Measurements from ENCODE around the gene NSUN7. TPM values are rescaled to one million over a fixed set of nuclear protein-coding genes. Genes with fewer than 3 reads are reported as not detected.

NSUN7 gene
- total RNA-seq, 6 experiments from 2014 or later = not detected

GRCh38 chr4:40842725-40843423, 93.1 kb downstream of the NSUN7 start:
- Mint-ChIP-seq H3K4me1 (ENCODE audit: low read depth) (peaks cover 30% of the 10 kb centered on the region), H3K9me3 (no peaks in the 10 kb centered on the region), H3K36me3 (ENCODE audit: low read depth) (peaks cover 7% of the 10 kb centered on the region; the same call in 1 of the 2 replicates), H3K4me3 (peak overlapping the region; percentile 48), H3K27ac (peak overlapping the region; percentile 49), H3K27me3 (ENCODE audit: insufficient read depth) (peaks cover 4% of the 10 kb centered on the region)
- DNase-seq = no peak
- TF ChIP-seq CTCF (IDR thresholded peaks at IDR 0.05) = no peak

GRCh38 chr4:40843696-40844095, 93.9 kb downstream of the NSUN7 start:
- H3K9me3 Mint-ChIP-seq = no peaks in the 10 kb centered on the region
- no peak overlapping the region for H3K4me3 Mint-ChIP-seq
- peaks cover 7% of the 10 kb centered on the region; the same call in 1 of the 2 replicates for H3K36me3 Mint-ChIP-seq (ENCODE audit: low read depth)
- H3K4me1 Mint-ChIP-seq (ENCODE audit: low read depth) = peaks cover 33% of the 10 kb centered on the region
- peaks cover 2% of the 10 kb centered on the region for H3K27me3 Mint-ChIP-seq (ENCODE audit: insufficient read depth)
- DNase-seq = no peak
- peak; percentile 30; the same call in 1 of the 2 replicates for TF ChIP-seq CTCF (IDR thresholded peaks at IDR 0.05)
- H3K27ac Mint-ChIP-seq = no peak overlapping the region; the same call in 1 of the 2 replicates

GRCh38 chr4:40844261-40844660, 94.5 kb downstream of the NSUN7 start:
- Mint-ChIP-seq H3K4me1 (ENCODE audit: low read depth) (peaks cover 39% of the 10 kb centered on the region), H3K36me3 (ENCODE audit: low read depth) (peaks cover 7% of the 10 kb centered on the region; the same call in 1 of the 2 replicates), H3K27ac (no peak overlapping the region)

GRCh38 chr4:40845154-40845835, 95.5 kb downstream of the NSUN7 start:
- peaks cover 41% of the 10 kb centered on the region for H3K4me1 Mint-ChIP-seq (ENCODE audit: low read depth)
- no peaks in the 10 kb centered on the region for H3K9me3 Mint-ChIP-seq
- no peak for TF ChIP-seq CTCF (IDR thresholded peaks at IDR 0.05)
- H3K27me3 Mint-ChIP-seq (ENCODE audit: insufficient read depth) = no peaks in the 10 kb centered on the region; the same call in 1 of the 2 replicates
- H3K27ac Mint-ChIP-seq = no peak overlapping the region
- peaks cover 7% of the 10 kb centered on the region; the same call in 1 of the 2 replicates for H3K36me3 Mint-ChIP-seq (ENCODE audit: low read depth)
- no peak for DNase-seq
- no peak overlapping the region for H3K4me3 Mint-ChIP-seq

More at GRCh38 chr4:40844261-40844660, 94.5 kb downstream of the NSUN7 start:
- H3K27me3 Mint-ChIP-seq (ENCODE audit: insufficient read depth) = no peaks in the 10 kb centered on the region; the same call in none of the 2 replicates
- no peak for TF ChIP-seq CTCF (IDR thresholded peaks at IDR 0.05)
- H3K9me3 Mint-ChIP-seq = no peaks in the 10 kb centered on the region
- no peak for DNase-seq
- H3K4me3 Mint-ChIP-seq = no peak overlapping the region

- Mint-ChIP-seq H3K4me1 (ENCODE audit: low read depth) (peaks cover 32% of the 10 kb centered on the region), H3K36me3 (ENCODE audit: low read depth) (peaks cover 7% of the 10 kb centered on the region; the same call in 1 of the 2 replicates), H3K4me3 (no peak overlapping the region), H3K27me3 (ENCODE audit: insufficient read depth) (no peaks in the 10 kb centered on the region), H3K27ac (no peak overlapping the region), H3K9me3 (no peaks in the 10 kb centered on the region)
- no peak for DNase-seq
- no peak for TF ChIP-seq CTCF (IDR thresholded peaks at IDR 0.05)
Observed at GRCh38 chr4:40846532-40846931, 96.8 kb downstream of the NSUN7 start.
